ENCODE measurements around the gene PHC3. TPM values are rescaled to one million over a fixed set of nuclear protein-coding genes. Genes with fewer than 3 reads are reported as not detected.
A peak's percentile ranks its signal among the peaks of the same experiment; 100 is the strongest.

PHC3 gene
- total RNA-seq, 1 donor: 36.9 TPM

DNA sequence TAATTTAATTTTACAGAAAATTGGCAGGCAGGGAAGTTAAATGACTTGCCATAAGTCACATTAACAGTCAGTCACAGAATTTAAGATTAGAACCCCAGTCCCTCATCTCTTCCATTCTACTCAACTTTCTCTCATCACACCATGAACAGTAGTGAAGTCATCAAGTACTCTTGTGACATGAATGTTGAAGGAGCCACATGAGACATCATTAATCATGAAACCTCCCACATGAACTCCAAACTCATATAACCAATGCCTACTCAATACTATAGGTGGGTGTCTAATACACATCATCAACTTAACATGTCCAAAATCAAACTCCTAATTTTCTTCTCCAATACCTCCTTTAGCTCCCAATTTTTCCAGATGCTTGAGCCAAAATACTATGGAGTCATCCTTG lies 19.5 kb downstream of the PHC3 start:
- Histone ChIP-seq H3K4me3 (ENCODE audit: insufficient read depth, low read length) (no peak overlapping the region), H3K27ac (ENCODE audit: low read depth, low read length) (peak overlapping the region; percentile 25), H3K9me3 (ENCODE audit: low read depth, low read length) (no peaks in the 10 kb centered on the region), H3K36me3 (ENCODE audit: insufficient read depth, low read length) (peaks cover 23% of the 10 kb centered on the region), H3K4me1 (ENCODE audit: insufficient read depth, low read length) (peaks cover 11% of the 10 kb centered on the region), H3K27me3 (ENCODE audit: insufficient read depth, low read length) (no peaks in the 10 kb centered on the region), H3K79me2 (ENCODE audit: insufficient read depth, low read length) (peaks cover 93% of the 10 kb centered on the region), H2AFZ (ENCODE audit: low read length) (no peak overlapping the region), H3K4me2 (ENCODE audit: insufficient read depth, low read length) (no peak overlapping the region), H4K20me1 (ENCODE audit: insufficient read depth, low read length) (peaks cover 40% of the 10 kb centered on the region)
- TF ChIP-seq, protein P1, sequence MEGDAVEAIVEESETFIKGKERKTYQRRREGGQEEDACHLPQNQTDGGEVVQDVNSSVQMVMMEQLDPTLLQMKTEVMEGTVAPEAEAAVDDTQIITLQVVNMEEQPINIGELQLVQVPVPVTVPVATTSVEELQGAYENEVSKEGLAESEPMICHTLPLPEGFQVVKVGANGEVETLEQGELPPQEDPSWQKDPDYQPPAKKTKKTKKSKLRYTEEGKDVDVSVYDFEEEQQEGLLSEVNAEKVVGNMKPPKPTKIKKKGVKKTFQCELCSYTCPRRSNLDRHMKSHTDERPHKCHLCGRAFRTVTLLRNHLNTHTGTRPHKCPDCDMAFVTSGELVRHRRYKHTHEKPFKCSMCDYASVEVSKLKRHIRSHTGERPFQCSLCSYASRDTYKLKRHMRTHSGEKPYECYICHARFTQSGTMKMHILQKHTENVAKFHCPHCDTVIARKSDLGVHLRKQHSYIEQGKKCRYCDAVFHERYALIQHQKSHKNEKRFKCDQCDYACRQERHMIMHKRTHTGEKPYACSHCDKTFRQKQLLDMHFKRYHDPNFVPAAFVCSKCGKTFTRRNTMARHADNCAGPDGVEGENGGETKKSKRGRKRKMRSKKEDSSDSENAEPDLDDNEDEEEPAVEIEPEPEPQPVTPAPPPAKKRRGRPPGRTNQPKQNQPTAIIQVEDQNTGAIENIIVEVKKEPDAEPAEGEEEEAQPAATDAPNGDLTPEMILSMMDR (IDR thresholded peaks at IDR 0.05; ENCODE audit: extremely low read depth, low read depth, low read length): no peak
- no peak for DNase-seq (ENCODE audit: insufficient read length, low spot score, missing footprints)

DNA sequence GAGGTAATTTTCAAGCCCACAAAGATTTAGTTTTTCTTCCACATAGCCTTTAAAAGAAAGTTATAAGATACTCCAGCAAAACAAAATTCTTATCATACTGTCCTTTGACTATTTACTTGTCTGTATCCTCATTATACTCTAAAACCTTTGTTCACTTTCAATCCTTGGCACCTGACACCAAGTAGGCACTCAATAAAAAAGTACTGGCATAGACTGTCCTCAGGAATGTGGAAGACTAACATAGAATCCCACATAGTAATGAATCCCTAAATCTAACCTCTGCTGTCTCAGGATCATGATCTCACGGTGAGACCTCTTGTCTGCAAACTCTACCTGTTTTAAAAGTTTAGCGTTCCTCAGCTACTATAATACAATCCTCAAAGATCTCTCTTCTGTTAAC lies 21.6 kb downstream of the PHC3 start:
- H3K4me3 ChIP-seq (ENCODE audit: insufficient read depth, low read length): no peak overlapping the region
- H2AFZ ChIP-seq (ENCODE audit: low read length): no peak overlapping the region
- peaks cover 94% of the 10 kb centered on the region for H3K79me2 ChIP-seq (ENCODE audit: insufficient read depth, low read length)
- no peaks in the 10 kb centered on the region for H3K27me3 ChIP-seq (ENCODE audit: insufficient read depth, low read length)
- H3K27ac ChIP-seq (ENCODE audit: low read depth, low read length): no peak overlapping the region
- TF ChIP-seq, protein P1 (IDR thresholded peaks at IDR 0.05; ENCODE audit: extremely low read depth, low read depth, low read length): no peak
- H3K4me2 ChIP-seq (ENCODE audit: insufficient read depth, low read length): no peak overlapping the region
- peaks cover 18% of the 10 kb centered on the region for H3K36me3 ChIP-seq (ENCODE audit: insufficient read depth, low read length)
- H3K4me1 ChIP-seq (ENCODE audit: insufficient read depth, low read length): peaks cover 15% of the 10 kb centered on the region
- no peak for DNase-seq (ENCODE audit: insufficient read length, low spot score, missing footprints)
- no peaks in the 10 kb centered on the region for H3K9me3 ChIP-seq (ENCODE audit: low read depth, low read length)
- H4K20me1 ChIP-seq (ENCODE audit: insufficient read depth, low read length): peaks cover 38% of the 10 kb centered on the region

DNA sequence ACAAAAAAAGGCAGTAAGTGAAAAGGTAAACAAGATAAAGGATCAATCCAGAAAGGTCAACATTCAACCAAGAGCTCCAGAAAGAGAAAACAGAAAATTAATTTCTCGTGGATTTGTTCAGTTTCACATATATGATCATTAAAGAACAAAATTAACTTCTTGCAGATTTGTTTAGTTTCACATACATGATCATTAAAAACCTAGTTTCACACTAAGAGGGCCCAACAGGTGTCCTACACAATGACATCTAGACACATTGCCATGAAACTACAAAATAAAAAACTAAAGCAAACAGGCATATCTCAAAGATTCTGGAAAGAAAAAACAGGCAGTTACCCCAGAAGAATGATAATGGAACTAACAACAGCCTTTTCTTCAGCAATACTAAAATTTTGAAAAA lies 22.1 kb downstream of the PHC3 start:
- H3K27ac ChIP-seq (ENCODE audit: low read depth, low read length): no peak overlapping the region
- H3K4me3 ChIP-seq (ENCODE audit: insufficient read depth, low read length): no peak overlapping the region
- H3K9me3 ChIP-seq (ENCODE audit: low read depth, low read length): no peaks in the 10 kb centered on the region
- TF ChIP-seq, protein P1 (IDR thresholded peaks at IDR 0.05; ENCODE audit: extremely low read depth, low read depth, low read length): no peak
- peaks cover 94% of the 10 kb centered on the region for H3K79me2 ChIP-seq (ENCODE audit: insufficient read depth, low read length)
- no peak for DNase-seq (ENCODE audit: insufficient read length, low spot score, missing footprints)
- H4K20me1 ChIP-seq (ENCODE audit: insufficient read depth, low read length): peaks cover 38% of the 10 kb centered on the region
- no peak overlapping the region for H3K4me2 ChIP-seq (ENCODE audit: insufficient read depth, low read length)
- H3K4me1 ChIP-seq (ENCODE audit: insufficient read depth, low read length): peaks cover 20% of the 10 kb centered on the region
- no peak overlapping the region for H2AFZ ChIP-seq (ENCODE audit: low read length)
- no peaks in the 10 kb centered on the region for H3K27me3 ChIP-seq (ENCODE audit: insufficient read depth, low read length)
- peaks cover 18% of the 10 kb centered on the region for H3K36me3 ChIP-seq (ENCODE audit: insufficient read depth, low read length)

DNA sequence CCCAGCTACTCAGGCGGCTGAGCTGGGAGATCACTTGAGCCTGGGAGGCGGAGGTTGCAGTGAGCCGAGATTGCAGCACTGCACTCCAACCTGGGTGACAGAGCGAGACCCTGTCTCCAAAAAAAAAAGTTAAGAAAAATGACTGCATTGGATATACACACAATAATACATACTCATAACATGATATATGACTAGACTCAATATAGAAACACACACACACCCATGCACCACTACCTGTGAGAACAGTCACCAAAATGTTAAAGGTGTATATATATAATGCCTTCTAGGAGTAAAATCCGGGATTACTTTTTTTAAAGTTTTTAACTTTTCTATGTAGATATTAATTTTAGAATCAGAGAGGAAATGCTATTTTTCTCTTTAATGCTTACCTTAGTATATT lies 25.9 kb downstream of the PHC3 start:
- Histone ChIP-seq H3K4me1 (ENCODE audit: insufficient read depth, low read length) (peaks cover 19% of the 10 kb centered on the region), H3K36me3 (ENCODE audit: insufficient read depth, low read length) (peaks cover 11% of the 10 kb centered on the region), H3K9me3 (ENCODE audit: low read depth, low read length) (no peaks in the 10 kb centered on the region), H4K20me1 (ENCODE audit: insufficient read depth, low read length) (peaks cover 24% of the 10 kb centered on the region), H3K4me3 (ENCODE audit: insufficient read depth, low read length) (no peak overlapping the region), H3K4me2 (ENCODE audit: insufficient read depth, low read length) (no peak overlapping the region), H3K27ac (ENCODE audit: low read depth, low read length) (no peak overlapping the region), H3K79me2 (ENCODE audit: insufficient read depth, low read length) (peaks cover 81% of the 10 kb centered on the region), H3K27me3 (ENCODE audit: insufficient read depth, low read length) (no peaks in the 10 kb centered on the region), H2AFZ (ENCODE audit: low read length) (no peak overlapping the region)
- DNase-seq (ENCODE audit: insufficient read length, low spot score, missing footprints): no peak
- TF ChIP-seq, protein P1 (IDR thresholded peaks at IDR 0.05; ENCODE audit: extremely low read depth, low read depth, low read length): no peak
